ENCODE results near the gene PPP1R1C.
"Not testable (repeated sequence)": the region's sequence is repeated elsewhere in the genome, so short reads cannot be mapped to it uniquely, and the experiment has no call there.

PPP1R1C gene

GRCh38 chr2:182014284-182014683 is 28.6 kb downstream of the PPP1R1C start:
- no peak overlapping the region for H3K9ac ChIP-seq (ENCODE audit: low read depth in 1 of 2, low read length in 2 of 2)
- no peaks in the 10 kb centered on the region for H3K36me3 ChIP-seq (ENCODE audit: control insufficient read depth in 2 of 2, insufficient read depth in 2 of 2, low read length in 2 of 2)
- H3K9me3 ChIP-seq (ENCODE audit: control insufficient read depth in 2 of 2, low read length in 2 of 2) = peaks cover 0 to 5% of the 10 kb centered on the region in 2 donors
- no peaks in the 10 kb centered on the region for H3K27me3 ChIP-seq (ENCODE audit: control insufficient read depth in 2 of 2, insufficient read depth in 2 of 2, low read length in 2 of 2)
- no peaks in the 10 kb centered on the region for H3K4me1 ChIP-seq (ENCODE audit: control insufficient read depth in 2 of 2, insufficient read depth in 2 of 2, low read length in 2 of 2)
- no peak overlapping the region for H3K27ac ChIP-seq (ENCODE audit: low read depth in 2 of 2, low read length in 2 of 2)
- no peak overlapping the region for H3K4me3 ChIP-seq (ENCODE audit: low read length in 2 of 2)

- no peak overlapping the region for H3K4me3 ChIP-seq (ENCODE audit: low read length in 2 of 2)
- H3K36me3 ChIP-seq (ENCODE audit: control insufficient read depth in 2 of 2, insufficient read depth in 2 of 2, low read length in 2 of 2) = no peaks in the 10 kb centered on the region
- no peak overlapping the region for H3K27ac ChIP-seq (ENCODE audit: low read depth in 2 of 2, low read length in 2 of 2)
- H3K4me1 ChIP-seq (ENCODE audit: control insufficient read depth in 2 of 2, insufficient read depth in 2 of 2, low read length in 2 of 2) = no peaks in the 10 kb centered on the region
- H3K9ac ChIP-seq (ENCODE audit: low read depth in 1 of 2, low read length in 2 of 2) = no peak overlapping the region
- peaks cover 0 to 5% of the 10 kb centered on the region in 2 donors for H3K9me3 ChIP-seq (ENCODE audit: control insufficient read depth in 2 of 2, low read length in 2 of 2)
- no peaks in the 10 kb centered on the region for H3K27me3 ChIP-seq (ENCODE audit: control insufficient read depth in 2 of 2, insufficient read depth in 2 of 2, low read length in 2 of 2)
Observed at GRCh38 chr2:182015334-182016109, 29.9 kb downstream of the PPP1R1C start.

- no peaks in the 10 kb centered on the region for H3K4me1 ChIP-seq (ENCODE audit: control insufficient read depth in 2 of 2, insufficient read depth in 2 of 2, low read length in 2 of 2)
- H3K9ac ChIP-seq (ENCODE audit: low read depth in 1 of 2, low read length in 2 of 2) = no peak overlapping the region
- H3K27ac ChIP-seq (ENCODE audit: low read depth in 2 of 2, low read length in 2 of 2) = no peak overlapping the region
- H3K4me3 ChIP-seq (ENCODE audit: low read length in 2 of 2) = no peak overlapping the region
- no peaks in the 10 kb centered on the region for H3K27me3 ChIP-seq (ENCODE audit: control insufficient read depth in 2 of 2, insufficient read depth in 2 of 2, low read length in 2 of 2)
- no peaks in the 10 kb centered on the region for H3K36me3 ChIP-seq (ENCODE audit: control insufficient read depth in 2 of 2, insufficient read depth in 2 of 2, low read length in 2 of 2)
- H3K9me3 ChIP-seq (ENCODE audit: control insufficient read depth in 2 of 2, low read length in 2 of 2) = no peaks in the 10 kb centered on the region
Observed at GRCh38 chr2:182018218-182018617, 32.6 kb downstream of the PPP1R1C start.

GRCh38 chr2:182019731-182020130 is 34.1 kb downstream of the PPP1R1C start:
- no peaks in the 10 kb centered on the region for H3K9me3 ChIP-seq (ENCODE audit: control insufficient read depth in 2 of 2, low read length in 2 of 2)
- no peak overlapping the region for H3K27ac ChIP-seq (ENCODE audit: low read depth in 2 of 2, low read length in 2 of 2)
- H3K36me3 ChIP-seq (ENCODE audit: control insufficient read depth in 2 of 2, insufficient read depth in 2 of 2, low read length in 2 of 2) = no peaks in the 10 kb centered on the region
- H3K27me3 ChIP-seq (ENCODE audit: control insufficient read depth in 2 of 2, insufficient read depth in 2 of 2, low read length in 2 of 2) = no peaks in the 10 kb centered on the region
- no peak overlapping the region for H3K4me3 ChIP-seq (ENCODE audit: low read length in 2 of 2)
- no peak overlapping the region for H3K9ac ChIP-seq (ENCODE audit: low read depth in 1 of 2, low read length in 2 of 2)
- H3K4me1 ChIP-seq (ENCODE audit: control insufficient read depth in 2 of 2, insufficient read depth in 2 of 2, low read length in 2 of 2) = no peaks in the 10 kb centered on the region

- Histone ChIP-seq H3K27ac (ENCODE audit: low read depth in 2 of 2, low read length in 2 of 2) (no peak overlapping the region), H3K9ac (ENCODE audit: low read depth in 1 of 2, low read length in 2 of 2) (no peak overlapping the region), H3K4me1 (ENCODE audit: control insufficient read depth in 2 of 2, insufficient read depth in 2 of 2, low read length in 2 of 2) (no peaks in the 10 kb centered on the region), H3K9me3 (ENCODE audit: control insufficient read depth in 2 of 2, low read length in 2 of 2) (no peaks in the 10 kb centered on the region), H3K4me3 (ENCODE audit: low read length in 2 of 2) (no peak overlapping the region), H3K36me3 (ENCODE audit: control insufficient read depth in 2 of 2, insufficient read depth in 2 of 2, low read length in 2 of 2) (no peaks in the 10 kb centered on the region), H3K27me3 (ENCODE audit: control insufficient read depth in 2 of 2, insufficient read depth in 2 of 2, low read length in 2 of 2) (no peaks in the 10 kb centered on the region)
Observed at GRCh38 chr2:182020286-182021070, 34.8 kb downstream of the PPP1R1C start.

GRCh38 chr2:182023235-182023634 is 37.6 kb downstream of the PPP1R1C start:
- Histone ChIP-seq H3K9ac (ENCODE audit: low read depth in 1 of 2, low read length in 2 of 2) (no peak overlapping the region), H3K4me1 (ENCODE audit: control insufficient read depth in 2 of 2, insufficient read depth in 2 of 2, low read length in 2 of 2) (no peaks in the 10 kb centered on the region), H3K36me3 (ENCODE audit: control insufficient read depth in 2 of 2, insufficient read depth in 2 of 2, low read length in 2 of 2) (no peaks in the 10 kb centered on the region), H3K9me3 (ENCODE audit: control insufficient read depth in 2 of 2, low read length in 2 of 2) (no peaks in the 10 kb centered on the region), H3K4me3 (ENCODE audit: low read length in 2 of 2) (no peak overlapping the region), H3K27ac (ENCODE audit: low read depth in 2 of 2, low read length in 2 of 2) (no peak overlapping the region), H3K27me3 (ENCODE audit: control insufficient read depth in 2 of 2, insufficient read depth in 2 of 2, low read length in 2 of 2) (no peaks in the 10 kb centered on the region)

- not testable (repeated sequence) for H3K9me3 ChIP-seq (ENCODE audit: control insufficient read depth in 2 of 2, low read length in 2 of 2); H3K27me3 ChIP-seq (ENCODE audit: control insufficient read depth in 2 of 2, insufficient read depth in 2 of 2, low read length in 2 of 2); H3K36me3 ChIP-seq (ENCODE audit: control insufficient read depth in 2 of 2, insufficient read depth in 2 of 2, low read length in 2 of 2); H3K4me1 ChIP-seq (ENCODE audit: control insufficient read depth in 2 of 2, insufficient read depth in 2 of 2, low read length in 2 of 2); H3K9ac ChIP-seq (ENCODE audit: low read depth in 1 of 2, low read length in 2 of 2); H3K27ac ChIP-seq (ENCODE audit: low read depth in 2 of 2, low read length in 2 of 2)
- peak overlapping the region; percentile 52 to 54 for H3K4me3 ChIP-seq (ENCODE audit: low read length in 2 of 2)
Observed at GRCh38 chr2:182030875-182031274, 45.2 kb downstream of the PPP1R1C start.

GRCh38 chr2:182031956-182032355 is 46.3 kb downstream of the PPP1R1C start:
- H3K9me3 ChIP-seq (ENCODE audit: control insufficient read depth in 2 of 2, low read length in 2 of 2) = no peaks in the 10 kb centered on the region
- no peaks in the 10 kb centered on the region for H3K27me3 ChIP-seq (ENCODE audit: control insufficient read depth in 2 of 2, insufficient read depth in 2 of 2, low read length in 2 of 2)
- no peak overlapping the region for H3K4me3 ChIP-seq (ENCODE audit: low read length in 2 of 2)
- no peaks in the 10 kb centered on the region for H3K4me1 ChIP-seq (ENCODE audit: control insufficient read depth in 2 of 2, insufficient read depth in 2 of 2, low read length in 2 of 2)
- H3K36me3 ChIP-seq (ENCODE audit: control insufficient read depth in 2 of 2, insufficient read depth in 2 of 2, low read length in 2 of 2) = no peaks in the 10 kb centered on the region
- no peak overlapping the region for H3K27ac ChIP-seq (ENCODE audit: low read depth in 2 of 2, low read length in 2 of 2)
- no peak overlapping the region for H3K9ac ChIP-seq (ENCODE audit: low read depth in 1 of 2, low read length in 2 of 2)

- H3K36me3 ChIP-seq (ENCODE audit: control insufficient read depth in 2 of 2, insufficient read depth in 2 of 2, low read length in 2 of 2) = no peaks in the 10 kb centered on the region
- no peaks in the 10 kb centered on the region for H3K4me1 ChIP-seq (ENCODE audit: control insufficient read depth in 2 of 2, insufficient read depth in 2 of 2, low read length in 2 of 2)
- H3K4me3 ChIP-seq (ENCODE audit: low read length in 2 of 2) = no peak overlapping the region
- no peak overlapping the region for H3K9ac ChIP-seq (ENCODE audit: low read depth in 1 of 2, low read length in 2 of 2)
- H3K27ac ChIP-seq (ENCODE audit: low read depth in 2 of 2, low read length in 2 of 2) = no peak overlapping the region
- H3K9me3 ChIP-seq (ENCODE audit: control insufficient read depth in 2 of 2, low read length in 2 of 2) = no peaks in the 10 kb centered on the region
- H3K27me3 ChIP-seq (ENCODE audit: control insufficient read depth in 2 of 2, insufficient read depth in 2 of 2, low read length in 2 of 2) = no peaks in the 10 kb centered on the region
Observed at GRCh38 chr2:182033449-182033848, 47.8 kb downstream of the PPP1R1C start.

GRCh38 chr2:182038576-182038975 is 52.9 kb downstream of the PPP1R1C start:
- Histone ChIP-seq H3K27ac (ENCODE audit: low read depth in 2 of 2, low read length in 2 of 2) (no peak overlapping the region), H3K27me3 (ENCODE audit: control insufficient read depth in 2 of 2, insufficient read depth in 2 of 2, low read length in 2 of 2) (no peaks in the 10 kb centered on the region), H3K9ac (ENCODE audit: low read depth in 1 of 2, low read length in 2 of 2) (no peak overlapping the region), H3K4me1 (ENCODE audit: control insufficient read depth in 2 of 2, insufficient read depth in 2 of 2, low read length in 2 of 2) (no peaks in the 10 kb centered on the region), H3K36me3 (ENCODE audit: control insufficient read depth in 2 of 2, insufficient read depth in 2 of 2, low read length in 2 of 2) (no peaks in the 10 kb centered on the region), H3K9me3 (ENCODE audit: control insufficient read depth in 2 of 2, low read length in 2 of 2) (no peaks in the 10 kb centered on the region), H3K4me3 (ENCODE audit: low read length in 2 of 2) (no peak overlapping the region)
